Measurements from ENCODE around the gene SWT1.

The SWT1 gene

DNA sequence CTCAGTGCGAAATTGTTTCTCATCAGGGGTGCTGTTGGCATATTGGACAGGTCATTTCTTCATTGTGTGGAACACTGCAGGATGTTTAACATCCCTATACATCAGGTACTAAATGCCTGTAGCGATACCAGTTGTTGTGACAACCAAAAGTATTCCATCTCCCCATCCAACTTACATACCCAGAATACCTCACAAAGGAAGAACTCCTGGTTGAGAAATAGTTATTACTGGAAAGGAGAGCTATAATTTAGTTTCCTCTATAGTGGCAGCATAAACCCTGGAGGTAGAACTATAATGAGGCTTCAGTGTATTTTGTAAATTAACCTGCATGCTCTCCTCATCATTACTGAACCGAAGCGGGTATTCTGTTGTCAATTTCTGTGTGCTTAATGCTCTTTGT is 115.0 kb downstream of the SWT1 start:
- DNase-seq, result no peak
- H2BK120ac ChIP-seq (ENCODE audit: low read depth, low read length), result no peak overlapping the region
- H3K79me1 ChIP-seq (replicated peaks; ENCODE audit: low read length, poor library complexity, severe bottlenecking), result no peaks in the 10 kb centered on the region
- no peak overlapping the region for H3K27ac ChIP-seq (ENCODE audit: low read length, poor library complexity, severe bottlenecking)
- H3K14ac ChIP-seq (ENCODE audit: low read length in 2 of 2), result no peak overlapping the region
- no peak overlapping the region for H4K91ac ChIP-seq (ENCODE audit: low read length)
- H2AK5ac ChIP-seq (ENCODE audit: low read length, severe bottlenecking), result no peak overlapping the region
- H3K9ac ChIP-seq (ENCODE audit: low read length), result no peak overlapping the region
- 100% methylated on average over 1 of the region's 4 CpGs for WGBS
- H2BK15ac ChIP-seq (ENCODE audit: low read depth, poor library complexity, severe bottlenecking), result no peak overlapping the region
- no peaks in the 10 kb centered on the region for H3K9me3 ChIP-seq (ENCODE audit: control insufficient read depth, low read length)
- H3K36me3 ChIP-seq (ENCODE audit: control insufficient read depth in 1 of 2, insufficient read depth in 2 of 2, low read depth in 1 of 2, low read length in 2 of 2), result peaks cover 0 to 5% of the 10 kb centered on the region in 2 experiments
- no peak overlapping the region for H3K4me3 ChIP-seq (ENCODE audit: insufficient read depth in 1 of 2, low read depth in 1 of 2, low read length in 2 of 2)
- no peak overlapping the region for H2BK12ac ChIP-seq (ENCODE audit: low read length in 2 of 2)
- H2BK5ac ChIP-seq (ENCODE audit: low read depth, low read length, poor library complexity, severe bottlenecking), result no peak overlapping the region
- no peaks in the 10 kb centered on the region for H3K27me3 ChIP-seq (ENCODE audit: control insufficient read depth in 1 of 2, insufficient read depth in 1 of 2, low read length in 2 of 2)
- H2AFZ ChIP-seq (ENCODE audit: low read depth, low read length), result no peak overlapping the region
- H3K4ac ChIP-seq (ENCODE audit: low read depth in 1 of 2, low read length in 2 of 2), result no peak overlapping the region
- H3K4me2 ChIP-seq (ENCODE audit: low read length, poor library complexity, severe bottlenecking), result no peak overlapping the region
- no peak overlapping the region for H4K8ac ChIP-seq (ENCODE audit: low read length)
- no peaks in the 10 kb centered on the region for H3K4me1 ChIP-seq (ENCODE audit: control insufficient read depth, insufficient read depth, low read depth, low read length)
- H3K23ac ChIP-seq (ENCODE audit: low read length in 2 of 2), result no peak overlapping the region
- no peak overlapping the region for H3K18ac ChIP-seq (ENCODE audit: low read depth in 1 of 2, low read length in 2 of 2)

DNA sequence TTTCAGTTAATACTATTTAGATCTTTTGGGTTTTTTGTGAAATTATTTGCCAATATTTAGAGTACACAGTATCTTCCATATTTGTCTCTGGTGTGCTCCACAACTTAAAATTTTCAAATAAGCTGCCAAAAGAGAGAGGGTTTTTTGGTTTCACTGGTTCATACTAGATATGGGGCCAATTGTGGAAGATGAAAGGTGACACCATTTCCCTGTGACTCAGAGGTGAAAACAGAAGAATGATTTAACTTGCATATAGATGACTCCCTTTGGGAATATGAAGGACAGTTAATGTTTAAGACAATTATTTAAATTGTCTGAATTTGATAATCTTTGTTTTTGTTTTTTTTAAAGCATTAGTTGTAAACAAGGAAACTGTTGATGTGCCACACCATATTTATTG is 122.6 kb downstream of the SWT1 start:
- Histone ChIP-seq H3K18ac (ENCODE audit: low read depth in 1 of 2, low read length in 2 of 2) (no peak overlapping the region), H3K4me2 (ENCODE audit: low read length, poor library complexity, severe bottlenecking) (no peak overlapping the region), H3K9me3 (ENCODE audit: control insufficient read depth, low read length) (no peaks in the 10 kb centered on the region), H3K23ac (ENCODE audit: low read length in 2 of 2) (no peak overlapping the region), H3K27me3 (ENCODE audit: control insufficient read depth in 1 of 2, insufficient read depth in 1 of 2, low read length in 2 of 2) (no peaks in the 10 kb centered on the region), H2BK5ac (ENCODE audit: low read depth, low read length, poor library complexity, severe bottlenecking) (no peak overlapping the region), H4K91ac (ENCODE audit: low read length) (no peak overlapping the region), H3K9ac (ENCODE audit: low read length) (no peak overlapping the region), H3K4ac (ENCODE audit: low read depth in 1 of 2, low read length in 2 of 2) (no peak overlapping the region), H2AK5ac (ENCODE audit: low read length, severe bottlenecking) (no peak overlapping the region), H3K14ac (ENCODE audit: low read length in 2 of 2) (no peak overlapping the region), H3K4me3 (ENCODE audit: insufficient read depth in 1 of 2, low read depth in 1 of 2, low read length in 2 of 2) (no peak overlapping the region), H3K4me1 (ENCODE audit: control insufficient read depth, insufficient read depth, low read depth, low read length) (peaks cover 5% of the 10 kb centered on the region), H2BK120ac (ENCODE audit: low read depth, low read length) (no peak overlapping the region), H3K27ac (ENCODE audit: low read length, poor library complexity, severe bottlenecking) (no peak overlapping the region), H3K36me3 (ENCODE audit: control insufficient read depth in 1 of 2, insufficient read depth in 2 of 2, low read depth in 1 of 2, low read length in 2 of 2) (peaks cover 0 to 23% of the 10 kb centered on the region in 2 experiments), H2AFZ (ENCODE audit: low read depth, low read length) (no peak overlapping the region), H2BK12ac (ENCODE audit: low read length in 2 of 2) (no peak overlapping the region), H3K79me1 (replicated peaks; ENCODE audit: low read length, poor library complexity, severe bottlenecking) (no peaks in the 10 kb centered on the region), H4K8ac (ENCODE audit: low read length) (no peak overlapping the region), H2BK15ac (ENCODE audit: low read depth, poor library complexity, severe bottlenecking) (no peak overlapping the region)
- no peak for DNase-seq

DNA sequence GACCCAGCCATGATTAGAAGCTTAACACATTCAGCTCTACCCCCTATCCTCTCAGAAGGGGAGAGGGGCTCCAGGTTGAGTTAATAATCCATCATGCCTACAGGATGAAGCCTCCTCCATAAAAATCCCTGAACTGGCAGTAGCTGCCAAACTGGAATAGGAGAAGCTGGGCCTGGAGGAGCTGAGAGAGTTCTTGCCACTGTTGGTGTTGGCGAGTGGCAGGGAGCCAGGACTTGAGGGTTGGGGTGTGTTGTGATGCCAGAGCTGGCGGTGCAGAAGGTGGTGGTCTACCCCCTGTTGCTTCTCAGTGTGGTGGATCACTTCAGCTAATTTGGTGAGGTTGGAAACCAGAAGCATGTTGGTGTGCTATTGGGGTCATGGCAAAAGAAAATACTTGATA is 123.6 kb downstream of the SWT1 start:
- Histone ChIP-seq H4K8ac (ENCODE audit: low read length) (peak overlapping the region; percentile 12), H3K4me1 (ENCODE audit: control insufficient read depth, insufficient read depth, low read depth, low read length) (peaks cover 7% of the 10 kb centered on the region), H3K4ac (ENCODE audit: low read depth in 1 of 2, low read length in 2 of 2) (no peak overlapping the region), H3K27ac (ENCODE audit: low read length, poor library complexity, severe bottlenecking) (no peak overlapping the region), H3K27me3 (ENCODE audit: control insufficient read depth in 1 of 2, insufficient read depth in 1 of 2, low read length in 2 of 2) (no peaks in the 10 kb centered on the region), H2BK15ac (ENCODE audit: low read depth, poor library complexity, severe bottlenecking) (no peak overlapping the region), H4K91ac (ENCODE audit: low read length) (no peak overlapping the region), H3K9ac (ENCODE audit: low read length) (no peak overlapping the region), H2BK120ac (ENCODE audit: low read depth, low read length) (no peak overlapping the region), H3K14ac (ENCODE audit: low read length in 2 of 2) (no peak overlapping the region), H2AFZ (ENCODE audit: low read depth, low read length) (no peak overlapping the region), H3K9me3 (ENCODE audit: control insufficient read depth, low read length) (no peaks in the 10 kb centered on the region), H2AK5ac (ENCODE audit: low read length, severe bottlenecking) (peak overlapping the region; percentile 89), H3K23ac (ENCODE audit: low read length in 2 of 2) (no peak overlapping the region), H3K4me3 (ENCODE audit: insufficient read depth in 1 of 2, low read depth in 1 of 2, low read length in 2 of 2) (no peak overlapping the region), H2BK12ac (ENCODE audit: low read length in 2 of 2) (no peak overlapping the region), H2BK5ac (ENCODE audit: low read depth, low read length, poor library complexity, severe bottlenecking) (no peak overlapping the region), H3K4me2 (ENCODE audit: low read length, poor library complexity, severe bottlenecking) (no peak overlapping the region), H3K36me3 (ENCODE audit: control insufficient read depth in 1 of 2, insufficient read depth in 2 of 2, low read depth in 1 of 2, low read length in 2 of 2) (peaks cover 0 to 23% of the 10 kb centered on the region in 2 experiments), H3K18ac (ENCODE audit: low read depth in 1 of 2, low read length in 2 of 2) (peak overlapping the region in 1 of 2 experiments; percentile 4), H3K79me1 (replicated peaks; ENCODE audit: low read length, poor library complexity, severe bottlenecking) (no peaks in the 10 kb centered on the region)
- 97% methylated on average over 2 of the region's 2 CpGs for WGBS
- DNase-seq, result no peak

DNA sequence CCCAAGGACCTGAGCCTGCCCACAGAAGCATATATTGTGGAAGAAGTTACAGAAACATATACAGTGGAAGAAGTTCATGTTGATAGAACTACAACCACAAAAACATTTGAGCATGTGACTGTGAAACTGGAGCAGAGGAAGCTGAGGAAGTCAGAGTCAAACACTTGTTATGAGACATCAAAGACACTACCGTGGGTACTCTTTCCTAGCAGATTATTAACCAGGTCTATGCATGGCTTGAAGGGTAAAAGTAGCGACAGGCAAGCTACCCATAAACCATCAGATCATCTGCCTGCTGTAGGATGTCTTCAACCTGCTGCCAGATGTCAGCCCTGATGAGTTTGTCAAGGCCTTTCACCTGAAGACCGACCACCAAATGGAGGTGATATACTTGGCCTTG is 124.3 kb downstream of the SWT1 start:
- Histone ChIP-seq H3K4ac (ENCODE audit: low read depth in 1 of 2, low read length in 2 of 2) (no peak overlapping the region), H3K14ac (ENCODE audit: low read length in 2 of 2) (no peak overlapping the region), H2AK5ac (ENCODE audit: low read length, severe bottlenecking) (peak overlapping the region; percentile 4), H3K9me3 (ENCODE audit: control insufficient read depth, low read length) (no peaks in the 10 kb centered on the region), H3K4me2 (ENCODE audit: low read length, poor library complexity, severe bottlenecking) (no peak overlapping the region), H2BK5ac (ENCODE audit: low read depth, low read length, poor library complexity, severe bottlenecking) (no peak overlapping the region), H2BK120ac (ENCODE audit: low read depth, low read length) (no peak overlapping the region), H3K4me1 (ENCODE audit: control insufficient read depth, insufficient read depth, low read depth, low read length) (peaks cover 7% of the 10 kb centered on the region), H3K18ac (ENCODE audit: low read depth in 1 of 2, low read length in 2 of 2) (no peak overlapping the region), H2BK12ac (ENCODE audit: low read length in 2 of 2) (peak overlapping the region in 1 of 2 experiments; percentile 25), H3K36me3 (ENCODE audit: control insufficient read depth in 1 of 2, insufficient read depth in 2 of 2, low read depth in 1 of 2, low read length in 2 of 2) (peaks cover 0 to 23% of the 10 kb centered on the region in 2 experiments), H3K27ac (ENCODE audit: low read length, poor library complexity, severe bottlenecking) (no peak overlapping the region), H2BK15ac (ENCODE audit: low read depth, poor library complexity, severe bottlenecking) (no peak overlapping the region), H3K23ac (ENCODE audit: low read length in 2 of 2) (no peak overlapping the region), H3K4me3 (ENCODE audit: insufficient read depth in 1 of 2, low read depth in 1 of 2, low read length in 2 of 2) (no peak overlapping the region), H3K27me3 (ENCODE audit: control insufficient read depth in 1 of 2, insufficient read depth in 1 of 2, low read length in 2 of 2) (no peaks in the 10 kb centered on the region), H4K8ac (ENCODE audit: low read length) (no peak overlapping the region), H3K9ac (ENCODE audit: low read length) (no peak overlapping the region), H2AFZ (ENCODE audit: low read depth, low read length) (no peak overlapping the region), H3K79me1 (replicated peaks; ENCODE audit: low read length, poor library complexity, severe bottlenecking) (no peaks in the 10 kb centered on the region), H4K91ac (ENCODE audit: low read length) (no peak overlapping the region)
- DNase-seq, result peak; percentile 10
- 88% methylated on average over 3 of the region's 3 CpGs for WGBS
